ENCODE measurements around the gene CCM2.

GRCh38 chr7:45070254-45070642, 70.2 kb downstream of the CCM2 start:
- TF ChIP-seq CTCF (conservative IDR thresholded peaks at IDR 0.05) (no peak), ZFX (IDR thresholded peaks at IDR 0.05) (no peak)
